ENCODE measurements around the gene CCSER2. TPM values are rescaled to one million over a fixed set of nuclear protein-coding genes. Genes with fewer than 3 reads are reported as not detected.

Gene CCSER2
- total and polyA plus RNA-seq, 8 donors = 7.0 to 87.9 (median 27.1) TPM

DNA sequence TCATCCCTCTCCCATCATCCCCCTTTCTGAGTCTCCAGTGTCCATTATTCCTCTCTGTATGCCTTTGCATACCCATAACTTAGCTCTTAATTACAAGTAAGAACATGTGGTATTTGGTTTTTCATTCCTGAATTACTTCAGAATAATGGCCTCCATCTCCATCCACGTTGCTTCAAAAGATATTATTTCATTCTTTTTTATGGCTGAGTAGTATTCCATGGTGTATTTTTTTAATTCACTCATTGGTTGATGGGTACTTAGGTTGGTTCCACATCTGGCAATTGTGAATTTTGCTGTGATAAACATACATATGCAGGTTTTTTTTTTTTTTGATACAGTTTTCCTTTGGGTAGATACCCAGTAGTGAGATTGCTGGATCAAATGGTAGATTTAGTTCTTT is 40.4 kb downstream of the CCSER2 start:
- WGBS, 5 donors = 89 to 98% (median 89%) methylated on average over 1 of the region's 1 CpG
- no peak for DNase-seq
- H3K36me3 ChIP-seq = peaks cover 0 to 23% (median 21%) of the 10 kb centered on the region in 4 donors
- no peak overlapping the region for H3K4me3 ChIP-seq
- H3K27me3 ChIP-seq = no peaks in the 10 kb centered on the region
- intact Hi-C loops (cut with DNase I; ENCODE audit: low total_unique reads) = no loop called here
- H3K4me1 ChIP-seq = peaks cover 0 to 31% (median 8%) of the 10 kb centered on the region in 4 donors
- TF ChIP-seq POLR2AphosphoS5 (IDR thresholded peaks at IDR 0.05) (no peak), EP300 (IDR thresholded peaks at IDR 0.05) (no peak), POLR2A (IDR thresholded peaks at IDR 0.05) (no peak)
- TF ChIP-seq, protein P1, sequence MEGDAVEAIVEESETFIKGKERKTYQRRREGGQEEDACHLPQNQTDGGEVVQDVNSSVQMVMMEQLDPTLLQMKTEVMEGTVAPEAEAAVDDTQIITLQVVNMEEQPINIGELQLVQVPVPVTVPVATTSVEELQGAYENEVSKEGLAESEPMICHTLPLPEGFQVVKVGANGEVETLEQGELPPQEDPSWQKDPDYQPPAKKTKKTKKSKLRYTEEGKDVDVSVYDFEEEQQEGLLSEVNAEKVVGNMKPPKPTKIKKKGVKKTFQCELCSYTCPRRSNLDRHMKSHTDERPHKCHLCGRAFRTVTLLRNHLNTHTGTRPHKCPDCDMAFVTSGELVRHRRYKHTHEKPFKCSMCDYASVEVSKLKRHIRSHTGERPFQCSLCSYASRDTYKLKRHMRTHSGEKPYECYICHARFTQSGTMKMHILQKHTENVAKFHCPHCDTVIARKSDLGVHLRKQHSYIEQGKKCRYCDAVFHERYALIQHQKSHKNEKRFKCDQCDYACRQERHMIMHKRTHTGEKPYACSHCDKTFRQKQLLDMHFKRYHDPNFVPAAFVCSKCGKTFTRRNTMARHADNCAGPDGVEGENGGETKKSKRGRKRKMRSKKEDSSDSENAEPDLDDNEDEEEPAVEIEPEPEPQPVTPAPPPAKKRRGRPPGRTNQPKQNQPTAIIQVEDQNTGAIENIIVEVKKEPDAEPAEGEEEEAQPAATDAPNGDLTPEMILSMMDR (IDR thresholded peaks at IDR 0.05) = no peak
- H3K9me3 ChIP-seq = no peaks in the 10 kb centered on the region
- no peak overlapping the region for H3K27ac ChIP-seq

DNA sequence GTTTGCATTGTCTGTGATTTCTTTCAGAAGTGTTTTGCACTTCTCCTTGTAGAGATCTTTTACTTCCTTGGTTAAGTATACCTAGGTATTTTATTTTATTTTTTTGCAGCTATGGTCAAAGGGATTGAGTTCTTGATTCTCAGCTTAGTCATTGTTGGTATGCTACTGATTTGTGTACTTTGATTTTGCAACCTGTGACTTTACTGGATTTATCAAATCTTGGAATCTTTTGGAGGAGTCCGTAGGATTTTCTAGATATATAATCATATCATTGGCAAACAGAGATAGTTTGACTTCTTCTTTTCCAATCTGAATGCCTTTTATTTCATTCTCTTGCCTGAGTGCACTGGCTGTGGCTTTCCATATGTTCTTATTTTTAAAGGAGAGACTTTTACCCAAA is 41.9 kb downstream of the CCSER2 start:
- 26 to 74% (median 53%) methylated on average over 1 of the region's 1 CpG for WGBS, 5 donors
- H3K9me3 ChIP-seq = no peaks in the 10 kb centered on the region

DNA sequence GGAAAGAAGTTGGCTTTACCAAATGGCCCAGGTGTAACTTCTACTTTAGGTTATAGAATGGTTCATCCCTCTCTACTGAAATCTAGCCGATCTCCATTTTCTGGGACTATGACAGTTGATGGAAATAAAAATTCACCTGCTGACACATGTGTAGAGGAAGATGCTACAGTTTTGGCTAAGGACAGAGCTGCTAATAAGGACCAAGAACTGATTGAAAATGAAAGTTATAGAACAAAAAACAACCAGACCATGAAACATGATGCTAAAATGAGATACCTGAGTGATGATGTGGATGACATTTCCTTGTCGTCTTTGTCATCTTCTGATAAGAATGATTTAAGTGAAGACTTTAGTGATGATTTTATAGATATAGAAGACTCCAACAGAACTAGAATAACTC is 43.6 kb downstream of the CCSER2 start:
- Histone ChIP-seq H3K27me3 (no peaks in the 10 kb centered on the region), H3K36me3 (peaks cover 3 to 34% (median 31%) of the 10 kb centered on the region in 4 donors), H3K4me3 (no peak overlapping the region), H3K4me1 (peaks cover 0 to 21% (median 3%) of the 10 kb centered on the region in 4 donors), H3K9me3 (no peaks in the 10 kb centered on the region), H3K27ac (no peak overlapping the region)
- TF ChIP-seq POLR2A (IDR thresholded peaks at IDR 0.05) = no peak
- TF ChIP-seq, protein P1 (IDR thresholded peaks at IDR 0.05) = no peak
- TF ChIP-seq EP300 (IDR thresholded peaks at IDR 0.05) = no peak
- TF ChIP-seq POLR2AphosphoS5 (IDR thresholded peaks at IDR 0.05) = no peak
- DNase-seq = no peak
- 89 to 95% (median 89%) methylated on average over 2 of the region's 2 CpGs for WGBS, 5 donors
- intact Hi-C loops (cut with DNase I; ENCODE audit: low total_unique reads) = loop anchor here (5.0 kb wide), 1 partner anchor 165 kb away; no protein-coding TSS in a partner anchor

More for the DNA sequence above, 41.9 kb downstream of the CCSER2 start:
- H3K36me3 ChIP-seq = peaks cover 3 to 34% (median 31%) of the 10 kb centered on the region in 4 donors
- peaks cover 0 to 35% (median 7%) of the 10 kb centered on the region in 4 donors for H3K4me1 ChIP-seq
- H3K4me3 ChIP-seq = no peak overlapping the region
- no peak for DNase-seq
- no peak for TF ChIP-seq EP300 (IDR thresholded peaks at IDR 0.05)
- no peak overlapping the region for H3K27ac ChIP-seq
- intact Hi-C loops (cut with DNase I; ENCODE audit: low total_unique reads) = loop anchor here (5.0 kb wide), 1 partner anchor 167 kb away; no protein-coding TSS in a partner anchor
- no peaks in the 10 kb centered on the region for H3K27me3 ChIP-seq

DNA sequence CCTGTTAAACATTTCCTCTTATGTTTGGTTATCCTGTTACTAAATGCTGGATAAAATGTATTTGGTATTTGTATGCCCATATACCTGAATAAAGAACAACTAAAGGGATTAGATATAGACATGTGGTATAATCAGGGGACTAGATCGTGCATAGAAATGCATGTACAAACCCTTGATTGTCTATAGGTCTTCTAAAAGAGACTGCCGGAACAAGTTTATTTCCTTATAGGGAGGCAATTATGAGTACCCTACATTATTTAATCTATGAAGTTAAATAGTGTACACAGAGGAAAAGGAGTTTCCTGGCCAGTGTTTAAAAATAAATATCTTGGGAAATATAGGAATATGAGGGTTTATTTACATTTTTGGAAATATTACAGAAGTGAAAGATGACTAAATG is 44.6 kb downstream of the CCSER2 start:
- TF ChIP-seq, protein P1 (IDR thresholded peaks at IDR 0.05) = no peak
- TF ChIP-seq EP300 (IDR thresholded peaks at IDR 0.05) (no peak), POLR2A (IDR thresholded peaks at IDR 0.05) (no peak), POLR2AphosphoS5 (IDR thresholded peaks at IDR 0.05) (no peak)
- no peak overlapping the region for H3K27ac ChIP-seq
- H3K4me3 ChIP-seq = no peak overlapping the region
- no peaks in the 10 kb centered on the region for H3K27me3 ChIP-seq
- 42 to 66% (median 46%) methylated on average over 2 of the region's 2 CpGs for WGBS, 5 donors
- peaks cover 3 to 34% (median 31%) of the 10 kb centered on the region in 4 donors for H3K36me3 ChIP-seq
- H3K4me1 ChIP-seq = peaks cover 0 to 17% (median 3%) of the 10 kb centered on the region in 4 donors
- DNase-seq = no peak
- intact Hi-C loops (cut with DNase I; ENCODE audit: low total_unique reads) = loop anchor here (5.0 kb wide), 1 partner anchor 164 kb away; no protein-coding TSS in a partner anchor
- H3K9me3 ChIP-seq = no peaks in the 10 kb centered on the region

DNA sequence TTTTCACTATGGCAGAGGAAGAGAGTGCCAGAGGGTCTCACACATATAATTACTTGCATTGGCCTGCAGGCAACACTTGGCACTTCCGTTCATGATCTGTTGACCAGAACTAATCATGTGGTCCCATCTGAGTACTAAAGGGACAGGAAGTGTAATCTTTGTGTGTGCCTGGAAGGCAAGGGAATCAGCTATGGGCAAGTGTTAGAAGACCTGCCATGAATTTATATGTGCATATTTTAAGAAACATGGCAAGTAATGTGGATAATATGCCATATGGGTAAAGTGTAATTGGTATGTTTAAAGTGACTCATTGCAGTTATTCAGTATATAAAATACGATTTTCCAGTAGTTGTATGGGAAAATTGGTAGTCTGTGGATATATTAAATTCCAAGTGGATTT is 46.1 kb downstream of the CCSER2 start:
- no peaks in the 10 kb centered on the region for H3K27me3 ChIP-seq
- H3K9me3 ChIP-seq = no peaks in the 10 kb centered on the region
- peaks cover 3 to 34% (median 31%) of the 10 kb centered on the region in 4 donors for H3K36me3 ChIP-seq
- 48 to 59% (median 54%) methylated on average over 2 of the region's 2 CpGs for WGBS, 5 donors
- TF ChIP-seq POLR2AphosphoS5 (IDR thresholded peaks at IDR 0.05) (no peak), POLR2A (IDR thresholded peaks at IDR 0.05) (no peak), EP300 (IDR thresholded peaks at IDR 0.05) (no peak)
- TF ChIP-seq, protein P1 (IDR thresholded peaks at IDR 0.05) = no peak
- no peak overlapping the region for H3K27ac ChIP-seq
- peaks cover 0 to 17% (median 3%) of the 10 kb centered on the region in 4 donors for H3K4me1 ChIP-seq
- H3K4me3 ChIP-seq = no peak overlapping the region
- intact Hi-C loops (cut with DNase I; ENCODE audit: low total_unique reads) = loop anchor here (5.0 kb wide), 1 partner anchor 163 kb away; no protein-coding TSS in a partner anchor
- DNase-seq = no peak
